HepG2 (cell line): ENCODE data around the gene RGS10. TPM values are rescaled to one million over a fixed set of nuclear protein-coding genes. Genes with fewer than 3 reads are reported as not detected.

Experiments
- ATAC-seq: fragments of 200-7000 bp; cut with Tn5 transposase; 3 replicates; pipeline ENCODE4 v1.9.1; 2020; ENCODE audit warnings: mild to moderate bottlenecking, moderate library complexity
- BruUV-seq: library from RNA; stranded (reverse); fragments of 400-500 nt; replicated peaks from 2 replicates; lab custom pipeline; 2021; lab: Mats Ljungman, UMichigan
- CTCF ChIA-PET: fragments of 300-600 bp; formaldehyde crosslinking; extraction: SDS; loops from one replicate; lab custom pipeline; 2021; ENCODE audit warnings: low total read pairs, inconsistent platforms, low intra/inter-chr PET ratio; lab: Yijun Ruan, JAX
- POLR2A ChIA-PET: fragments of 350-600 bp; sonication (Branson Sonifier 250); formaldehyde crosslinking; loops from one replicate; lab custom pipeline; 2020; ENCODE audit warnings: antibody characterized with exemption, inconsistent platforms; lab: Yijun Ruan, JAX
- DNase-seq: peaks from one replicate; pipeline ENCODE4 v3.0.0-alpha.2; 2015; ENCODE audit warnings: low spot score
- FAIRE-seq: peaks from 3 replicates; lab custom pipeline; 2011; peaks lifted over from hg19 to GRCh38; lab: Jason Lieb, UNC
- H2AFZ ChIP-seq: one replicate; pipeline ENCODE4 v1.6.1; 2011; ENCODE audit warnings: low read length, inconsistent platforms
- H3K27ac ChIP-seq: fragments of 300-600 bp; 3 replicates; pipeline ENCODE4 v1.8.0; 2011; ENCODE audit warnings: mixed run types, mild to moderate bottlenecking, mixed read lengths, low read length, inconsistent platforms; ENCODE audit not compliant: insufficient read depth; ENCODE audit errors: extremely low read length
- H3K27me3 ChIP-seq, 2 experiments: fragments of 200-600 bp in 1 of 2; 2 replicates in 1 of 2; 3 replicates in 1 of 2; pipeline versions ENCODE4 v1.6.0 to v1.8.0; 2011; ENCODE audit warnings: low read length in 2 of 2, mild to moderate bottlenecking in 2 of 2, moderate library complexity in 2 of 2, inconsistent platforms in 1 of 2; ENCODE audit not compliant: insufficient read depth in 2 of 2, control insufficient read depth in 1 of 2
- H3K36me3 ChIP-seq, 2 experiments: fragments of 200-600 bp in 1 of 2; replicated peaks in 1 of 2; 2 replicates in 1 of 2; 3 replicates in 1 of 2; pipeline versions ENCODE4 v1.5.1 to v1.8.0; 2011; ENCODE audit warnings: low read length in 2 of 2, inconsistent platforms in 1 of 2; ENCODE audit not compliant: insufficient read depth in 2 of 2, control insufficient read depth in 1 of 2
- H3K4me1 ChIP-seq: 2 replicates; pipeline ENCODE4 v1.5.1; 2012; ENCODE audit warnings: low read length, inconsistent platforms; ENCODE audit not compliant: insufficient read depth
- H3K4me2 ChIP-seq: 2 replicates; pipeline ENCODE4 v1.6.0; 2011; ENCODE audit warnings: low read depth, low read length, inconsistent platforms
- H3K4me3 ChIP-seq, 3 experiments: fragments of 200-600 bp in 1 of 3; sonication (generic), shearing (Covaris generic) in 1 of 3; replicated peaks in 1 of 3; 2 replicates each; pipeline ENCODE4 v1.5.1; 2011 to 2016; ENCODE audit warnings: low read length in 3 of 3, inconsistent platforms in 2 of 3, low read depth in 2 of 3, mild to moderate bottlenecking in 2 of 3, control low read depth in 1 of 3, mixed read lengths in 1 of 3; ENCODE audit not compliant: insufficient read depth in 1 of 3
- H3K79me2 ChIP-seq: one replicate; pipeline ENCODE4 v1.6.1; 2011; ENCODE audit warnings: low read length, inconsistent platforms; ENCODE audit not compliant: insufficient read depth
- H3K9ac ChIP-seq: 2 replicates; pipeline ENCODE4 v1.6.0; 2011; ENCODE audit warnings: mild to moderate bottlenecking, low read depth, low read length, inconsistent platforms; ENCODE audit not compliant: insufficient read depth
- H3K9me3 ChIP-seq: 2 replicates; pipeline ENCODE4 v1.5.1; 2012; ENCODE audit warnings: mild to moderate bottlenecking, low read length
- H4K20me1 ChIP-seq: 2 replicates; pipeline ENCODE4 v1.6.0; 2011; ENCODE audit warnings: inconsistent platforms, mild to moderate bottlenecking, low read length, moderate library complexity; ENCODE audit not compliant: insufficient read depth
- ATRX ChIP-seq: sonication (generic); formaldehyde crosslinking; IDR thresholded peaks from 2 replicates; pipeline ENCODE4 v1.4.0; 2020; ENCODE audit warnings: missing genetic modification reagents, borderline replicate concordance
- BRCA1 ChIP-seq: sonication (generic); formaldehyde crosslinking; IDR thresholded peaks from 2 replicates; pipeline ENCODE4 v1.4.0; 2020; ENCODE audit warnings: missing genetic modification reagents
- CEBPB ChIP-seq: IDR thresholded peaks from 2 replicates; pipeline ENCODE4 v1.6.1; 2011; ENCODE audit warnings: low read depth, low read length, improper control_type of control experiment, borderline replicate concordance
- ETV5 ChIP-seq: IDR thresholded peaks from 2 replicates; pipeline ENCODE4 v1.6.1; 2018; ENCODE audit warnings: missing biosample characterization, missing genetic modification reagents, inconsistent platforms, borderline replicate concordance
- GFI1 ChIP-seq: sonication (generic); formaldehyde crosslinking; IDR thresholded peaks from 2 replicates; pipeline ENCODE4 v1.5.0; 2020; ENCODE audit warnings: missing genetic modification reagents, mild to moderate bottlenecking, borderline replicate concordance
- NCOA2 ChIP-seq: sonication (generic); formaldehyde crosslinking; IDR thresholded peaks from 2 replicates; pipeline ENCODE4 v1.8.0; 2022; ENCODE audit warnings: inconsistent platforms
- NCOR1 ChIP-seq: fragments of 200-600 bp; sonication (generic); IDR thresholded peaks from 2 replicates; pipeline ENCODE4 v1.7.0; 2017; ENCODE audit warnings: antibody characterized with exemption, low read length, borderline replicate concordance
- POLR2G ChIP-seq: fragments of 200-400 bp; formaldehyde crosslinking; IDR thresholded peaks from 2 replicates; pipeline ENCODE4 v1.6.1; 2018; ENCODE audit warnings: mild to moderate bottlenecking, low read depth, low read length, moderate library complexity
- REPIN1 ChIP-seq: sonication (generic); formaldehyde crosslinking; IDR thresholded peaks from 2 replicates; pipeline ENCODE4 v1.8.0; 2022; ENCODE audit warnings: missing genetic modification reagents, low read depth, mild to moderate bottlenecking, borderline replicate concordance
- SMAD1 ChIP-seq: sonication (generic); formaldehyde crosslinking; IDR thresholded peaks from 2 replicates; pipeline ENCODE4 v1.4.0; 2020; ENCODE audit warnings: missing genetic modification reagents, low read depth, mild to moderate bottlenecking, borderline replicate concordance
- ZFAT ChIP-seq: sonication (generic); formaldehyde crosslinking; conservative IDR thresholded peaks from 2 replicates; pipeline ENCODE4 v1.8.1; 2023; ENCODE audit warnings: missing genetic modification reagents, inconsistent platforms
- ZMYM3 ChIP-seq: sonication (generic); formaldehyde crosslinking; IDR thresholded peaks from 2 replicates; pipeline ENCODE4 v1.5.1; 2020; ENCODE audit warnings: mild to moderate bottlenecking, missing genetic modification reagents
- ZNF24 ChIP-seq: fragments of 450-650 bp; IDR thresholded peaks from 2 replicates; pipeline ENCODE4 v1.6.1; 2017; ENCODE audit warnings: antibody characterized with exemption, mild to moderate bottlenecking
- ZNF761 ChIP-seq: sonication (generic); formaldehyde crosslinking; conservative IDR thresholded peaks from 2 replicates; pipeline ENCODE4 v1.4.0; 2020; ENCODE audit warnings: mild to moderate bottlenecking, missing genetic modification reagents
- WGBS: methylation state at CpG from one replicate; pipeline ENCODE4 v1.1.6; 2017; ENCODE audit warnings: low lambda C conversion rate; 5-methylcytosine and 5-hydroxymethylcytosine counted together
- in situ Hi-C: cut with HindIII; loops from 2 replicates; pipeline ENCODE4 v1.10.0; 2017; ENCODE audit warnings: low pct_unique_long_range_greater_than_20kb; ENCODE audit not compliant: extremely low pct_ligation_motif_present
- intact Hi-C: fragments of 100-400 bp; cut with micrococcal nuclease; formaldehyde crosslinking; loops from one replicate; pipeline ENCODE4 v1.10.0; 2022; ENCODE audit not compliant: unreplicated experiment
- polyA plus RNA-seq, 8 experiments: library from polyadenylated mRNA; depleted of rRNA in 3 of 8; stranded (reverse) in 7 of 8; unstranded in 1 of 8; fragments of >200 nt; fragmentation: Illumina TruSeq in 4 of 8; extraction: Trizol in 4 of 8; gene quantifications; 2 replicates each; pipeline versions ENCODE4 v1.2.1 to v1.2.3, GENCODE V29; 2011 to 2016; ENCODE audit warnings: low read depth in 4 of 8, missing spikeins in 1 of 8, mixed read lengths in 1 of 8; ENCODE audit not compliant: insufficient read depth in 1 of 8
- total RNA-seq, 5 experiments: library from RNA; depleted of rRNA; stranded (reverse); fragments of >200 nt; fragmentation: Illumina TruSeq; extraction: Trizol; gene quantifications; 2 replicates each; pipeline ENCODE4 v1.2.3, GENCODE V29; 2016; ENCODE audit warnings: low read depth in 1 of 5
- TF ChIP-seq, protein P1 (sequence below): IDR thresholded peaks from 2 replicates; pipeline ENCODE4 v1.6.1; 2016; ENCODE audit warnings: control low read depth
- TF ChIP-seq, protein P2 (sequence below): sonication (generic); formaldehyde crosslinking; IDR thresholded peaks from 2 replicates; pipeline ENCODE4 v1.5.0; 2020; ENCODE audit warnings: mild to moderate bottlenecking, missing genetic modification reagents
- TF ChIP-seq, protein P3 (sequence below): IDR thresholded peaks from 2 replicates; pipeline ENCODE4 v1.6.1; 2018; ENCODE audit warnings: missing genetic modification reagents

Gene RGS10
- total and polyA plus RNA-seq, 2 of the 13 experiments (the other 11 are each of a cell fraction or from before 2014, with no cell fraction given): 1.7 to 5.1 TPM

DNA sequence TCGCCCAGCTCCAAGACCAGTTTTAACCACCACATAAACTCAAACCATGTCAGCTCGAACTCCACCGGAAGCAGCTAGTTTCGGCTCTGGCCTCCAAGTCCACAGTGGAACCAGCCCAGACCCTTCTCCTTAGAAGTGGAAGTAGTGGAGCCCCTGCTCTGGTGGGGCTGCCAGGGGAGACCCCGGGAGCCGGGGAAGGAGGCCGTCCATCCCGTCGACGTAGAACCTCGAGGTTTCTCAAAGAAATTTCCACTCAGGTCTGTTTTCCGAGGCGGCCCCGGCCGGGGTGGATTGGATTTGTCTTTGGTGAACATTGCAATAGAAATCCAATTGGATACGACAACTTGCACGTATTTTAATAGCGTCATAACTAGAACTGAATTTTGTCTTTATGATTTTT, 87.5 kb downstream of the RGS10 start:
- BruUV-seq: no TSS peak
- H3K4me2 ChIP-seq: no peak overlapping the region
- H3K9ac ChIP-seq: no peak overlapping the region
- no peak overlapping the region for H3K27ac ChIP-seq
- ATAC-seq: no peak
- H3K79me2 ChIP-seq: no peaks in the 10 kb centered on the region
- 96% methylated on average over 18 of the region's 18 CpGs for WGBS
- no peak for FAIRE-seq
- peaks cover 8% of the 10 kb centered on the region for H3K4me1 ChIP-seq
- ChIA-PET POLR2A (interaction anchor here (0.6 kb wide), 1 partner anchor 333 kb away, joined by 4 read pairs; no protein-coding TSS in a partner anchor), CTCF (no interaction called here)
- no peaks in the 10 kb centered on the region for H3K27me3 ChIP-seq
- intact Hi-C loops (no loop called here), in situ Hi-C loops (no loop called here)
- no peak overlapping the region for H3K4me3 ChIP-seq
- H3K36me3 ChIP-seq: peaks cover 0 to 1% of the 10 kb centered on the region in 2 experiments; a peak in 2 of 5 replicates
- no peaks in the 10 kb centered on the region for H4K20me1 ChIP-seq
- no peak overlapping the region for H2AFZ ChIP-seq
- TF ChIP-seq ZNF761: no peak
- TF ChIP-seq, protein P1, sequence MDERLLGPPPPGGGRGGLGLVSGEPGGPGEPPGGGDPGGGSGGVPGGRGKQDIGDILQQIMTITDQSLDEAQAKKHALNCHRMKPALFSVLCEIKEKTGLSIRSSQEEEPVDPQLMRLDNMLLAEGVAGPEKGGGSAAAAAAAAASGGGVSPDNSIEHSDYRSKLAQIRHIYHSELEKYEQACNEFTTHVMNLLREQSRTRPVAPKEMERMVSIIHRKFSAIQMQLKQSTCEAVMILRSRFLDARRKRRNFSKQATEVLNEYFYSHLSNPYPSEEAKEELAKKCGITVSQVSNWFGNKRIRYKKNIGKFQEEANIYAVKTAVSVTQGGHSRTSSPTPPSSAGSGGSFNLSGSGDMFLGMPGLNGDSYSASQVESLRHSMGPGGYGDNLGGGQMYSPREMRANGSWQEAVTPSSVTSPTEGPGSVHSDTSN (CRISPR knock-in tag): no peak
- TF ChIP-seq NCOA2 (CRISPR knock-in tag): no peak
- no peak for TF ChIP-seq SMAD1 (CRISPR knock-in tag)
- TF ChIP-seq, protein P2, sequence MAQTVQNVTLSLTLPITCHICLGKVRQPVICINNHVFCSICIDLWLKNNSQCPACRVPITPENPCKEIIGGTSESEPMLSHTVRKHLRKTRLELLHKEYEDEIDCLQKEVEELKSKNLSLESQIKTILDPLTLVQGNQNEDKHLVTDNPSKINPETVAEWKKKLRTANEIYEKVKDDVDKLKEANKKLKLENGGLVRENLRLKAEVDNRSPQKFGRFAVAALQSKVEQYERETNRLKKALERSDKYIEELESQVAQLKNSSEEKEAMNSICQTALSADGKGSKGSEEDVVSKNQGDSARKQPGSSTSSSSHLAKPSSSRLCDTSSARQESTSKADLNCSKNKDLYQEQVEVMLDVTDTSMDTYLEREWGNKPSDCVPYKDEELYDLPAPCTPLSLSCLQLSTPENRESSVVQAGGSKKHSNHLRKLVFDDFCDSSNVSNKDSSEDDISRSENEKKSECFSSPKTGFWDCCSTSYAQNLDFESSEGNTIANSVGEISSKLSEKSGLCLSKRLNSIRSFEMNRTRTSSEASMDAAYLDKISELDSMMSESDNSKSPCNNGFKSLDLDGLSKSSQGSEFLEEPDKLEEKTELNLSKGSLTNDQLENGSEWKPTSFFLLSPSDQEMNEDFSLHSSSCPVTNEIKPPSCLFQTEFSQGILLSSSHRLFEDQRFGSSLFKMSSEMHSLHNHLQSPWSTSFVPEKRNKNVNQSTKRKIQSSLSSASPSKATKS (CRISPR knock-in tag): no peak
- TF ChIP-seq REPIN1 (CRISPR knock-in tag): no peak
- TF ChIP-seq, protein P3, sequence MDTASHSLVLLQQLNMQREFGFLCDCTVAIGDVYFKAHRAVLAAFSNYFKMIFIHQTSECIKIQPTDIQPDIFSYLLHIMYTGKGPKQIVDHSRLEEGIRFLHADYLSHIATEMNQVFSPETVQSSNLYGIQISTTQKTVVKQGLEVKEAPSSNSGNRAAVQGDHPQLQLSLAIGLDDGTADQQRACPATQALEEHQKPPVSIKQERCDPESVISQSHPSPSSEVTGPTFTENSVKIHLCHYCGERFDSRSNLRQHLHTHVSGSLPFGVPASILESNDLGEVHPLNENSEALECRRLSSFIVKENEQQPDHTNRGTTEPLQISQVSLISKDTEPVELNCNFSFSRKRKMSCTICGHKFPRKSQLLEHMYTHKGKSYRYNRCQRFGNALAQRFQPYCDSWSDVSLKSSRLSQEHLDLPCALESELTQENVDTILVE (CRISPR knock-in tag): no peak
- TF ChIP-seq ZMYM3: no peak
- no peak for TF ChIP-seq ETV5
- no peak for TF ChIP-seq BRCA1 (CRISPR knock-in tag)
- TF ChIP-seq GFI1 (CRISPR knock-in tag): no peak
- no peak for TF ChIP-seq ZFAT (CRISPR knock-in tag)
- TF ChIP-seq POLR2G: no peak
- TF ChIP-seq NCOR1: no peak
- TF ChIP-seq ATRX (CRISPR knock-in tag): no peak
- no peak for TF ChIP-seq CEBPB
- TF ChIP-seq ZNF24: no peak
- H3K9me3 ChIP-seq: no peaks in the 10 kb centered on the region
- no peak for DNase-seq
